ENCODE results near the gene NYAP2.

NYAP2 gene

DNA sequence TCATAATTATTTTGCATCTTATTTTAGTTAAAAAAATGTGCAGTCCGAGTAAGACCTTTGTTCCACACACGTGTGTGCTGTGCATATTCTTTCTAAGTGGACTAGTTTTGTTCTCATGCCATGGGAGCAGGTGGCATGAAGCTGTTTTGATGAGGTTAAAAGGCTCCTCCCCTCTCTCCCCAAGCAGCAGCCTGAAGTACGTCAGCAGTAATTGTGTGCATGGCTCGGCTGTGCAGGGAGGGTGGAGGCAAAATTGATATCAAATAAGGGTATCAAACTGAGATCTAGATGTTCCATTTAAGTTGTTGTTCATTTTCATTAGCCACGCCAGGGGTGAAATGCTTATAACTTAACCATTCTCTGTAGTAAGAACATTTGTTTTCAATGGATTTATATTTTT lies at the start of gene NYAP2:
Gene NYAP2 (plus strand): TSS at position 207 of the 400 bp plus-strand sequence. CDS start 9,171 bp downstream, outside the sequence.
- DNase-seq: peak; percentile 76

DNA sequence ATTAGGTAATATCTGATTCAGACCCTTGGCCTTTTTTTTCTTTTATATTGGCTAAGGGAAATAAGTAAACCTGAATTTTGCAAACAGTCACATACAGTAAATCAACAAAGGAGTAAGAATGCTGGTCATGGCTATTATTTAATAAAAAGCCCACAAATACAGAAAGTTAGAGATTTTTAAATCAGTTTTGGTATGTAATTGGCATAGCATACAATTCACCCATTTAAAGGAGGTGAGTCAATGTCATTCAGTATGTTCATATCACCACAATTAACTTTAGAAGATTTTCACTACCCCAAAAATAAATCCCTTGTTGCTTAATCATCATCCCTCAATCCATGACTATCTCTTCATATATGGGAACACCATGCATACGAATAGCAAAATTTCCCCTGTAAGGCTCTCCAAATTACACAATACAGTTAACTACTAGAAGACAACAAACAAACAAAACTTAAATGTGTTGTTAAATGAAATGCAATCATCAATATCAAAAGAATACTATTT lies 45.9 kb upstream of the NYAP2 start:
- no peak for DNase-seq

DNA sequence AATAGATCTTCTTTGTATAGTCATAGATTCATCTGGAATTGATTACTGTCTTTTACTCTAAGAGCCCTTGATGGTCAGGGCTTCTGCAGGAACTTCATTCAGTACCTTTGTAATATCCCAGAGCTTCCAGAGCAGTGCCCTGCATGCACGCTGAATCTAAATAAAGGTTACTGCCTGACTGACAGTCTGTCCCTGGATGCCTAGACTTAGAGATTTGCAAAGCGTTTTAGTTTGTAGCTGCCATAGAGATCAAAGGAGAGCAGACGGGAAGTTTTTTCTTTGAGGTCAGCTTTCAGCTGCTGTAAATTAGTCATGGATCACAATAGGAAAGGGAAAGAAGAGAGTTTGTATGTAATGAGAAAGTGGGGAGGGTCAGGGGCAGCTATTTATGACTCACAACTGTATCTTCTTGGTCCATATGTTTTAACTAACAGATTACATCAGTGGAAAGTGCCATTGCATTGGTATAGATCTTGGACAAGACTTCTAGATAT lies 45.2 kb upstream of the NYAP2 start:
- no peak for DNase-seq

DNA sequence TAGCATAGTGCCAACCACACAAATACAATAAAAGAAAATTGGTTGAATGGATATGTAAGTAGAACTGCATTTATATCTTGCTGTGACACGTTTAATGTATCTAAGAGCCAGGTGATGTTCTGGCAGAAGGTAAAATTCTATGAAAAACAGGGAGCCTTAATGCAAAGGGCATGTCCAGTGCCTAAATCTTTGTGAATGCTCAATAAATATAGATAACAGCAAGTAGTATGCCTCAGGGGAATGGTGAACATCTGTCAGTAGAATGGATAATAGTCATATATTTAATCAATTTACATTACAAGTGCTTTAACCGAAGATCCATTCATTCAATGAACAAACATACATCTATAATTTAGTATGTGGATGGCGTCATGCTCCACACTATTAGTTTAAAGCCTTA lies 43.7 kb upstream of the NYAP2 start:
- DNase-seq: no peak

DNA sequence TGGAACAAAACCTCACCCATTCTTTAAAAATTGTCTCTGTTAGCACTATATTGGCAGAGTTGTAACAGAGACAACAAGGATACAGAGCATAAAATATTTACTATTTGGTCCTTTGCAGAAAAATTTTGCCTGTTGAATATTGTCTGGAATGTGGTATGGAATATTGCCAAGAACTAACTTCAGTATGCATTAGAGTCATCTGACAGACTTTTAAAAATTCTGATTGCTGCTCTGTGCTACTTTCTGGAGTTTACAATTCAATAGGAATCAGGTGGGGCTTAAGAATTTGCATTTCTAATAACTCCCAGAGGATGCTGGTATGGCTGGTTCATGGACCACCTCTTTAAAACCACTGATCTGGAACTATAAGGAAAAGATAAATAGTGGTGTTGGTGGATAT lies 32.8 kb upstream of the NYAP2 start:
- no peak for DNase-seq

DNA sequence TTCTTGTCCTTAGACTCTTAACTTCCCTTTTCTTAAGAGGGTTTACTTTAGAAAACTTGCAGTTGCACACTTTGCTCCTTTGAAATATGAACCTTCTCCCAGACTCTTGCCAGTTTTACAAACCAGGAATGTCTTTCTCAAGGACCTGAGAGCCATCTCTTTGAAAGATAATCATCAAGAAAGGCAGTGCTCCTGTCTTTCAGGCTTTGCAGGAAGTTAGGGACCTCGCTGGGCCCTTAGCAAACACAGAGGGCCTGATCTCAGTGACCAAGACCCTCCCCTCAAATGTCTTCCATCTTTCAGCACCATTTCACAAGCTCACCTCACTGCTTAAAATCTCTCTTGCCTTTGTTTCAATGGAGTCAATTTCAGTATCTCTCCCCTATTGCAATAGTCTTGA lies 32.0 kb upstream of the NYAP2 start:
- DNase-seq: no peak

DNA sequence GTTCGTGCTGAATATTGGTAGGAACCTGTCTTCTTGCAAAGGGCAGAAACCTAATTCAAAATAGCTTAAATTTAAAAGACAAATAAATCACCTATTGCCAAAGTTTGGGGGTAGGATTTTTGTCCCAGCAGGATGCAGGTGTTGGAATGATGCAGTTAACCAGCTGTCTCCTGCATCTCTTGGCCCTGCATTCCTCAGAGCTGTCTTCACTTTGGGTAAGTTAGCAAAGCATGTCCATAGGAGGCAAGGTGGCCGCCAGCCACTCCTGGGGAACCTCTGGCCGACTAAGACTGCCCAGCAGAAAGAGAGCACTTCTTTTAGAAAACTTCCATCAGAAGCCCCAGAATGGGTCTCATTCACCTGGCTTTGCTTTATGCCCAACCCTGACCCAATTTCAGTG lies 20.5 kb upstream of the NYAP2 start:
- no peak for DNase-seq

DNA sequence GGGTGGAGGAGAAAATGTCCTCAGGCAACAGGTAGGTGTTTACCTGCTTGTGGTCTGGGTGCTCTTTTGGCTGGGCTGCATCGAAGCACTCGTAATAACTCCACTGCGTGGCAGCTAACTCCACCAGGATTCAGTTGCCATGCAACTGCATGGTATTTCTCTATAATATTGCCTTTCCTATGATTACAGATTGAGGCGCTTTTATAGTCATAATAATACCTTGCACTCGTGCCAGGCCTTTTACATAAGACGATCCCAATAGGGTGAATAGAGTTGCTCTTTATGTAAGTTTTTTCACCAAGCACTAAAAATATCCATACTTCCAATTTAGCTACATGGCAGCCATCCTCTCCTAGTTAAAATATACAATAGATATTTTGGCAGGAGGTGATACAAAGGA lies 19.7 kb upstream of the NYAP2 start:
- DNase-seq: peak; percentile 40

DNA sequence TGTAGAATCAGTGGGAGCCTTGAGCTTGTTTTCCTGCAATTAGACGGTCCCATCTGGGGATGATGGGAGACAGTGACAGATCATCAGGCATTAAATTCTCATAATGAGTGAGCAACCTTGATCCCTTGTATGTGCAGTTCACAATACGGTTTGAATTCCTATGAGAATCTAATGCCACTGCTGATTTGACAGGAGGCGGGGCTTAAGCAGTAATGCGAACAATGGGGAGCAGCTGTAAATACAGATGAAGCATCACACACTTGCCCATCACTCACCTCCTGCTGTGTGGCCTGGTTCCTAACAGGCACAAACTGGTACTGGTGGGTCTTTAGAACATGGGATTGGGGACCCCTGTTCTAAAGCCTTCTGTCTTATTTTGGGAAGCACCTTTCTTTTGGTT lies 17.9 kb upstream of the NYAP2 start:
- no peak for DNase-seq

DNA sequence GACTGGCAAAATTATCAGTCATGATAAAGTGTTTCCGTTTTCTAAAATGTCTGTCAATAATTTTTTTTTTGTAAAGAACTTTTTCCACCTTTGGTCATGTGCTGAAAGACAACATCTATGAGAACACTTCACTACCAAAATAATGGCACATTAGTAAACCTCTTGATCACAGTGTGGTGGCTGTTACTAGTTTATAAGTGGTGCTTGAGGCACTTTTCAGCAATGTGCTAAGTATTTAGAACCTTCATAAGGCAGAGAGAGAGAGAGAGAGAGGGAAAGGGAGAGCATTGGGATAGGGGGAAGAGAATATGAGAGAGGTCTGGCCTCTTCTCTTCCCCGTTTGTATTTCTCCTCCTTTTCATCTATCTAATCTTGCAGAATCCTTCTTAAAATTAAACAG lies 1.1 kb upstream of the NYAP2 start:
- DNase-seq: no peak

DNA sequence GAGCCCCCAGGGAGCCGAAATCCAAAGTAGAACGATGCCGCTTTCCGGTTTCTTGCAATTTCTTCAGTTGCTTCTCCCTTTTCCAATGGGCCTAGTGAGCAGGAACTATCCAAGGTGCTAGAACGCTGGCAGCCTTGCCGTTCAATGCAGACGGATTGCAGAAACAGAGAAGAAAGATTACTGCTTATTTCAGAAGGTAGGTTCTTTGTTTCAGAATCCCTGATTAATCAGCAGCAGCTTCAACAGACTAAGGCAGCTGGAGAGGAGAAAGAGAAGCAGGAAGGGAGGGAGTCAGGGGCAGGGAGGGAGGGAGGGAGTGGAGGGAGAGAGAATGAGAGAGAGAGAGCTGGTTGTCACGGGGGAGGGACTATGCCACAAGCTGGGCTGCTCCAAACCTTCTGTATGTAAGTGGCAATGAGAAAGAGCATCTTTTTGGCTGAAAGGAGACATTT lies 576 bp downstream of the NYAP2 start:
- peak; percentile 64 for DNase-seq

DNA sequence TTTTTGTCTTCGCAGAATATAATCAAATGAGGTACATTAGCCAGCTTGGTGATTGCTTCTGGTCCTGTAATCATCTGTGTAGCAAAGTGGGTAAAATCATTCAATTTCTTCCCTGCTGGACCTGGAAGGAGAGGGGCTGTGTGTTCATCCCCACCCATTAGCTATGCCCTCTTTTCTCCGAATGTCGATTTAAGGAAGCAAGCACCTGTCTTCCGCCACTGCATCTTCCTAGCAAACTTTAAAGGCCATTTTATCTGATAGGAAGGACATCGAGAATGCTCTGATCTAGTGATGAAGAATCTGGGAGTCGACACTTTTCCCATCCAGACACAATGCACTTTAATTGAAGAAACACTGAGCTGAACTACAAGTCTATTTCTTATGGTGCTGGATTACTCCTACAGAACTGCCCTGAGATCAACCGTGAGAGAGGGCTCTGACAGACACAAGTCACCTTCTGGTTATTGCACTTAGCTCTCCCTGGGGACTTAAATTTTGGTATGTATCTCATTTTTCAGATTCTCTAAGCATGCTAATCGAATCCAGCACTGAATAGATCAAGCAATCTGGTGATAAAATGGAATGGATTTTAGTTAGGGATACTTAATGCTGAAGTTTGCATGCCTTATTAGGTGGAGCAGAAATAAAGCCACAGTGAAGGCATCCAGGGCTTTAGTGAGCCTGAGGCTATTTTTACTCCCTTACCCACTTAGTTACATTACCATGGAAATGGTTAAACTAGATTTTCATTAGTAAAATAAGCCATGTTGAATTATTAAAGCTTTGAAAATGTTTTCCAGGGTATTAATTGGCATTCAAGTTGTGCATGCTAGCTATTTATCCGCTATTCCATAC lies 1.3 kb downstream of the NYAP2 start:
- no peak for DNase-seq

DNA sequence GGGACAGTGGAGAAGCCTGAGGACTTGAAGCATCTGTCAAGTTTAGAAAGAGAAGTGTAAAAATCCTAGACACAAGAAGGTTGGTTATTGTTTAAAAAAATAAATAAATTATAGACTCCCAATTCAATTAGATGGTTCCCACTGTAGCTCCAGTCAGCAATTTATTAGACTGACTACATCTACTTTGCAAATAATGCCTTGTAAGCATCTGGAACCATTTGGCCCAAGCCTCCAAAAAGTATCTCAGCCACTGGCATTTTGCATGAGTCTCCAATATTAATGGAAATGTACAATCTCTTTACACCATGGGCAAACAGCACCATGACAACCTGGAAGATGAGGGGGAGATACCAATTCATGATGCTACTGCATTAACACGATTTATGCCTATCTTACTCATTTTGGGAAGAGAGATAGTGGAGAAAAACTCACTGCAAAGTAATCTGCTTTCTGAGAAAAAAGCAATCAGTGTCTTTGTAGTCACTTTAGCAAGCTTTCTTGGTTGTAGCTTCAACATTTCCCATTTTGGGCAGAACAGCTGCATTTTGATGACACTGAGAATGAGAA lies 2.8 kb downstream of the NYAP2 start:
- DNase-seq: no peak

DNA sequence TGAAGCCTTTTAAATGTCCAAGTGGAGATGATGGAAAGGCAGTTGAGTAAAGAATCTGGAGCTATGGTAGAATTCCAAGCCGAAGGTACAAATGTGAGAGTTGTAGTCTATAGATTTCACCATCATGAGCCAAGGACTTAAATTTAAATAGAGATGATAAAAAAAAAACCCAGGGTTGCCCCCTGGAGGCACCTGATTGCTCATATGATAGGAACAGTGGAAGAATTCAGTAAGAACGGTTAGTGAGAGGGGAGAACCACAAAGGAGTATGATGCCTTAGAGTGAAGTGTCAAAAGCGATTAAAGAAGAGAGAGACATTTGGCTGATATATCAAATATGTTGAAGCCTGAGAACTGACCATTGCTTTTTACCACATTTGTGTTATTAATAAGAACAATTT lies 11.9 kb downstream of the NYAP2 start:
- DNase-seq: no peak

DNA sequence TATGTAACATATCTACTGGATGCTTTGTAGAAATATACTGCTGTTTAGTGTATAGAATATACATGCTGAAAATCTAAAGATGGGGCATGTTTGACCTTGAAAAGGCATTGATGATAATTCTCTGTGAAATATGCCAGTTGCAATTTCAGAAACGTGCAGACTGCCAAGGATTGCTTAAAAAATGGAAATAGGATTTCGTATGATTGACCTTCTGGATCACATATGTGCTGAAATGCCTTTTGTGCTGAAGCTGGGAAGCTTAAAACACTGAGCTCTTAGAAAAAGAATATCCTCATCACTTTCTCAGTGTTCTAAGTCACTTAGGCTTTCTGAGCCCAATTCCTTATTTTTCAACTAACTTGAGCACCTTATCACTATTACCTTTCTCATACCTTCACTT lies 14.3 kb downstream of the NYAP2 start:
- DNase-seq: no peak

DNA sequence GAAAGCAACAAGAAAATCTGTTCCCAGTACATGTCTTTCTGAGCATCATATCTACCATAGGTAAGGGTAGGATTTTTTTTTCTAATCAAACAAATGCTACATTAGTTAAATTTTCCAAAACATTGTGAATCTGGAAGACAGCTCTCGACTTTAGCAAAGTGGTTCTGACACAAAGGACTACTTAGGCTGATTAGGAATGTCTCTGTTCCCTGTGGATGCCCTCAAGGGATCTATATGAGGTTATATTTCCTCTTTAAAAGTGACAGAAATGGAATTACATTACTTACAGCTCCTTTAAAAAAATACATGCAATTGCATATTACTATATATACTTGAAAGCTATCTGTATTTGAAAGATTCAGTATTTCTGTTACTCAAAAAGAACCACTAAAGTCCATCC lies 15.4 kb downstream of the NYAP2 start:
- DNase-seq: no peak

DNA sequence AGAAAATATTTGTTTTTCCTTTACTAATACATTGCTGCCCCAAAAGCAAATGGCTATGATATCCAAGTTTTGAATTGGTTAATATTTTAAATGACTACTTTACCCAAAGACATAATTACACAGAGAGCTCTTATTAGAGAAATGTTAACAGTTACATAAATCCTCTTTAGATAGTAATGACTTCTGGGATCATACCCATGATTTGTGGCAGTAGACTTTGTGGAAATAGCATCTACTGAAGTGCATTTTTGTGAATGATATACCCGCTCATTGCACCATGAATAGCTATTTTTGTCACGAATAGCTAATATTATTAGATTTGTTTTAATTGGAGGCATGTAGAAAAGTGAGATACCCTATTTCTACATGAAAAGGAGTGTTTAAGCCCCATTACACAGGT lies 15.8 kb downstream of the NYAP2 start:
- DNase-seq: no peak

DNA sequence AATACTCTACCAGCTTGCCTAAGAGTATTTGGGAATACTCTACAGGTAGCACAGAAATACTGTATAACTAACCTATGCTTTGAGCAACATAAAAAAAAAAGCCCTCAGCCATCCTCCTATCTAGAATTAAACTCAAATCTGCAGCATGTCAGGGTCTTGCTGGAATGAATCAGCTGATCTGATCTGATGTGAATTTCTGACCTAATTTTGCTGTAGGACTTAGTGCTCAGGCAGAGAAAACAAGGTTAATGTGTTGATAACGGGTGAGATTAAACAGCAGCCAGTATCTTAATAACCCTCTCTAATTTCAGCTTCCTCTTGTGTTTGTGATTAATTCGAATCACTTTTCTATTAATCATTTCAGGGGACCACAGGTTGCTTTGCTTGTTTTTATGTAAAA lies 16.3 kb downstream of the NYAP2 start:
- no peak for DNase-seq

DNA sequence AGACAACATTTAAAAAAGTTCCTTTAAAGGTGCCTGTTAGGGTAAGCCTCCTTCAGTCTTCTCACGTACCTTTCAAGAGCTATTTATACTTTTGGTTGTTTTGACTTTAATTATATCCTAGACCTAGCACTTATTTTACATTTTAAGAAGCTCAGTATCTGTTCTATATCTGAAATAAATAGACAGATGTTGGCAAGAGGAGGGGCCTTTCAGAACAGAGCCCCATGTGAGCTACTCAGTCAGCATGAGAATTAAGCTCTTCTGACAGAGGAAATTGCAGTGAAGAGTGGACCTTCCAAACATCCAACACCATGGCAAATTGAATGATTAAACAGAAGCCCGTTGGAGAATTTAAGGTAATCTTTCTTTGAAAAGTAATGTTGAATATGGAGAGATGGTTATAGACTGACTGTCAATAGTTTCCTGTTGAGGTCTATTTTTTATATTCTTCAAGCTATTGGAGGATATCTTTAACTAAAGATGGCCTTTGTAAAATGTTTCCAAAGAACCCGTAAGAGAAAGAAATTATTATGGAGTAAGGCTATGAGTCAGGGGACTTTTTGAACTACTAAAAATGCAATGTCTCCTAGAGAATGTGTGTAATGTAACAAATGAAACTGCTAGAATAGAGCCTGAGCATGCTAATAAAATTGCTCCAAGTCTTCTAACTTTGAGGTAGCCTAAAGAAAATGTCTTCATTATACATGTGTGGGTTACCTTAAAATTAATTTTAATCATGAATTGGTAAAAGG lies 17.3 kb downstream of the NYAP2 start:
- no peak for DNase-seq

DNA sequence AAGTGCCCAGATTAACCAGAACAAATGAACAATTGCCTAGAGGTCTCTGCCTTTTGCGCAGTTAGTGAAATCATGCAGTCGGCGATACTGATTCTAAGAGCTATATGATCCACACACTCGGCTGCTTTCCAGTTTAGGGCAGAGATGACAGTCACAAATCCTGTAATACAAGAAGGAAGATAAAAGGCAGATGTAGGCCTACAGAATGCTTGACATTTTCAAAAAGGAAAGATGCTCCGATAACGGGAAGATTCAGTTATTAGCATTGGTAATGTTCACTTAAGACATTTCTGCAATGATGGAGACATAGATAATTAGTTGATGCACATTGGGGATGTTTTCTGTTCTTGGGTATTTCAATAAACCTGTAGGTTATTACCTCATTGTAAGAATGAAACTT lies 19.5 kb downstream of the NYAP2 start:
- DNase-seq: no peak

DNA sequence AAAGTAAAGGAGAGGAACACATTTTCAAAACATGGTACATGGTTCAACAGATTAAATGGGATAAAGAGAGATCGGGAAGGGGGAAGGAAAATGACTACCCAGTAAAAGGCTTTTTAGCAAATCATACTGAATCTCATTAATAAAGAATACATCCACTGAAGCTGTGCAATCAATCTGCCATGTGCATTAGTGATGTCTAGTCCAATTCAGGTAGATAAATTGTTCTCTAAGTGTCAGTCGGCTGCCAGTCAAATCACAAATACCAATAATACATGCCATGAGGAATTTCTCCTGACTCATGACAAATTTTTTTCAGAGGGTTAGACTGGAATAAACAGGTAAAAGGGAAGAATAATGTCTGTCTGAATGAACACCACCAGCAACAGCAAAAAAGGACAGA lies 22.6 kb downstream of the NYAP2 start:
- DNase-seq: no peak

DNA sequence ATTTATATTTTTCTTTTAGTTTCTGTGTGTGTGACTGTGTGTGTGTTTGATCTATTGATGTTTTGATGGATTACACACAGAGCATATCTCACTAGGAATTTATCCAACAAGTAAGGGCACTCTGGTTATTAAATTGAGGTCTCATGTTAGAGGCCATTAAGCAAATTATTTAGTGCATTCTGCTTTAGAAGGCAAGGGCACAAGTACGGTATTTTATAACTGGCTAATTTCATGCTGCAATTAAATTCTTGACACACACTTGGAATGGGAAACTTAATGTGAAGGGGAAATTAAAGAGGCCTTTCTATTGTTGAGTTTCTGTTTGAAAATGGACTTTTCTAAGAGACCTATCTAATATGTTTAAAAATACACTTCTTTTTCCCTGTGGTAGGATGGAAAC lies 25.8 kb downstream of the NYAP2 start:
- DNase-seq: no peak

DNA sequence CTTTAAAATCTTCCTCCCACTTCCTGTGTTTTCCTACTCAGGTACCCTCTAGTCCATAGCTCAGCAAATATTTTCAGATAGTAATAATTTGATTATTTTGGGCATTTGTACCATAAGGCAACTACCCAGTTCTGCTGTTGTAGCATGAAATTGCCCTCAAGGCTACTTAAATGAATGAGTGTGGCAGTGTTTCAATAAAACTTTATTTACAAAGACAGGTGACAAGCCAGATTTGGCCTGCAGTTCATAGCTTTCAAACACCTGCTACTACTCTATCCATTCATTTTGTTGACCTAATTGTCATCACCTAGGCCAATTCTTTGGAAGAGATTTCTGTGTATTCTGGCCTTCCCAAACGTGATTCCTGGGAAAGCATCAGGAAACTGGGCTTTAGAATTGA lies 28.9 kb downstream of the NYAP2 start:
- DNase-seq: no peak

DNA sequence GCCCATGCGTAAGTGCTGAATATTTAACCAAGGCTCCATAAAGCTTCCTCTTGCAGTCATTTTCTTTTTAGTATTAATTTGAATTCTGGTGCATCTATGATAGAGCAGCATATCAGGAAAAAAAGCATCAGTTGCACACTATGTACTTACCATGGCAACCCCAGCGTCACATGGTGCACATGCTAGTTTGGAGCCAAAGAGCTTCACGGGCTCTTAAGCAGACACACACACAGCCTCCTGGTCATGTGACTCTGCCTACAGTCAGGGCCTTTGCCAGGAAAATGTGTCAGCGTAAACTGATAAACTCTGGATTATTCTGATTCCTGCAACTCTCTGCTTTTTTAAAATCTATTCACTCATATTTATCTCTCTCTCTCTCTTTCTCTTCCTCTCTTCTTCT lies 30.2 kb downstream of the NYAP2 start:
- peak; percentile 71 for DNase-seq

Measured in COR-L47 (cell line).